GM21786 (cell line): ENCODE results near the gene PHKB.

Source experiments
- ATAC-seq: cut with Tn5 transposase; IDR thresholded peaks from one replicate; pipeline ENCODE4 v1.9.1; 2021; ENCODE audit not compliant: unreplicated experiment

Gene PHKB

DNA sequence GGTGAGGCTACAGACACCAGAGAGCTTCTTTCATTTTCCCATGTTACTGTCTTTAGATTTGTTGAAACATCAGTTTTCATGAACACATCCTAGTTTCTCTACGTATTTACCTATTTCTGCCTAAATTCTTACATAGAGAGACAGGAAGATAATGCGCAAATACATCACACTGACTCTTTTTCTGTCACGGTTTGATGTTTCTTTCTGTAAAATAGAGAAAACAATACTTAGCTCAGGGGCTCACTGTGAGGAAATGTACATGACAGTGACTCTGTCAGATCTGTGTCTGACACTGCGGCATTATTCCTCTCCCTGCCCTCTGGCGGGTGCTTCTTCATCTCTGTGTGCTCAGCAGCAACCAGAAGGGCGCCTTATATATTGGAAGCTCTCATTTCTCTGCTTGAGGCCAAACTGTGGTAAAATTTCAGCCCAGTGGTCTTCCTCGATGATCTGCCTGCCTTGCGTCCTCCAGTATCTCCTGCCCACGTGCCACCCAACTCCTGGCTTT, 264.1 kb downstream of the PHKB start:
- no peak for ATAC-seq

GRCh38 chr16:47726031-47726675, 265.0 kb downstream of the PHKB start:
- ATAC-seq, result no peak

DNA sequence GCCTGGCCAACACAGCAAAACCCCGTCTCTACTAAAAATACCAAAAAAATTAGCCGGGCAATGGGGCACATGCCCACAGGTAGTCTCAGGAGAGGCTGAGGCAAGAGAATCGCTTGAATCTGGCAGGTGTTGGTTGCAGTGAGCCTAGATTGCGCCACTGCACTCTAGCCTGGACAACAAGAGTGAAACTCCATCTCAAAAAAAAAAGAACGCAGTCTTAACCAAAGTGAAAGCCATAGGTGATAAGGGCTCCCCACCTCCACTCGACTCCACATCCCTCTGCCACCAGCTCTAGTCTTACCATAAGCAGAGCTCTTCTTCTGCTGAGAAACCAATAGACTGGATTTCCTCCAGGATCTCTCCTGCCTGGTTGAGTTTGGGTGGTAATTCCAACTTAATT, 266.0 kb downstream of the PHKB start:
- no peak for ATAC-seq

DNA sequence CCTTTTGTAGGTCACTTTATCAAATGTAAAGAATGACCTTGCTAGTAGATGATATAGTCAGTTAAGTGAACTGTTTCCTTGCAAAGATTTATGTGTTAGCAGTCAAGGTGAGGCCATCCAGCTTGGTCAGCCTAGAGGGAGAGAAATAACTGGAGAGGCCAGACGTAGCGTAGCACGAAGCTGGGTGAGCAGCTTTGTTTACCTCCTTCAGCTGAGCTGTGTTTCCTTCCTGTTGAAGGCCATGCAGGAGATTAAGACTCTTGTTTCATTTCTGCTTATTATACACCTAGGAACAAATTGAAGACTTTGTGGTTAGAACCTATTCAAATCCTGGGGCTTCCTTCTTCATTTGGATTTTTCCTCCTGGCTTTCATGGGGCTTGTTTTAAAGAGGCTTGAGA, 267.1 kb downstream of the PHKB start:
- ATAC-seq, result no peak

GRCh38 chr16:47729701-47730100, 268.6 kb downstream of the PHKB start:
- no peak for ATAC-seq

DNA sequence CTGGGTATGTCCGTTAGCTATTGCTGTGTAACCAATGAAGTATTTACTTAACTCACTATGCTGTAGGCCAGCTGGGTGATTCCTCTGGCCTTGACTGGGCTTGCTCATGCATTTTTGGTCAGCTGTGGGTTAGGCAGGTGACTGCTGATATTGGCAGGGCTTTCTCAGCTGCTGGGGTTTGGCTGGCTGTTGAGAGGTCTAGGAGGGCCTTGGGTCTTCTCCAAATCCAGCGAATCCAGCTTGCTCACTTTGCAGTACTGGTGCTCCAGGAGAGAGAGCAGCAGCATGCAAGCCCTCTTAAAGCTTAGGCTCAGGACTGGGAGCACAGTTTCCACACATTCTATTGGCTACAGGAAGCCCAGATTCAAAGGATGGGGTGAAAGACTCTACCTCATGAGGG, 270.1 kb downstream of the PHKB start:
- no peak for ATAC-seq

DNA sequence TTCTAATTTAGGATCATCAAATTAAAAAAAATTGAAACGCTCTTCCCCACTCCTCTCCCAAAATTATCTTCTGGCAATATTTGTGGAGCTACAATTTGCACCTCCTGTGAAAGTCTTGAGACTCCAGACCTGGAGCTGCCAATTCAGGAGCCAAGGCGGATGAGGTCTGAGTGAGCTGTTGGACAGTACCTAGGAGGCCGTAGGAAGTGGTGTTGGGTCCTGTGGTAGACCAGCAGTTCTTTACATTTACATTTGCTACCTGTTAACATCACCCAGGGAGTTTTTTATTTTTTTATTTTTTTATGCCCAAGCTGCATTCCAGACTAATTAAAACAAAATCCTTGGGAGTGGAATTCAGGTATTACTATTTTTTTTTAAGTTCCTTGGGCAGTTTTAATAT, 271.0 kb downstream of the PHKB start:
- no peak for ATAC-seq

GRCh38 chr16:47732523-47733111, 271.5 kb downstream of the PHKB start:
- no peak for ATAC-seq

- ATAC-seq, result no peak
These were observed 273.1 kb downstream of the PHKB start for GRCh38 chr16:47734081-47734857.

GRCh38 chr16:47734987-47735594, 274.0 kb downstream of the PHKB start:
- no peak for ATAC-seq

DNA sequence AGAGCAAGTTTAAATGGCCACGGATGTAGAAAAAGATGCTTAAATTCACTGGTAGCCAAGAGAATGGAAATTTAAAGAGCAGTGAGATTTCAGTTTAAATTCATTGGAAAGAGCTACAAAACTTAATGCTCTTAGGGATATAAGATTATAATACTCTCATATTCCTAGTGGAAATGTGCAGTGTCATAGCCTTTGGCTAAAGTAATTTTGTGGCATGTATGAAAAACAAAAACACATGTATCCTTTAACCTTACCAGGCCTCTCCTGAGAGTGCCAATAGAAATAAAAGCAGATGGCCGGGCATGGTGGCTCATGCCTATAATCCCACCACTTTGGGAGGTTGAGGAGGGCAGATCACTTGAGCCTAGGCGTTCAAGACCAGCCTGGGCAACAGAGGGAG, 289.2 kb downstream of the PHKB start:
- ATAC-seq, result no peak
